HepG2 (cell line): ENCODE data around the gene CLDND2. TPM values are rescaled to one million over a fixed set of nuclear protein-coding genes. Genes with fewer than 3 reads are reported as not detected.
A peak's percentile ranks its signal among the peaks of the same experiment; 100 is the strongest.

Experiments used
- ARNT2 ChIP-seq: sonication (generic); formaldehyde crosslinking; IDR thresholded peaks from 2 replicates; pipeline ENCODE4 v1.8.0; 2022; ENCODE audit warnings: mild to moderate bottlenecking, low read depth, missing genetic modification reagents, moderate library complexity
- HMGA1 ChIP-seq: sonication (generic); formaldehyde crosslinking; conservative IDR thresholded peaks from 2 replicates; pipeline ENCODE4 v1.4.0; 2020; ENCODE audit warnings: missing genetic modification reagents
- KLF15 ChIP-seq: sonication (generic); formaldehyde crosslinking; IDR thresholded peaks from 2 replicates; pipeline ENCODE4 v1.8.1; 2023; ENCODE audit warnings: borderline replicate concordance, mild to moderate bottlenecking, inconsistent platforms, missing genetic modification reagents, mixed read lengths
- MXI1 ChIP-seq: IDR thresholded peaks from 3 replicates; pipeline ENCODE4 v1.6.1; 2012; ENCODE audit warnings: low read depth, low read length, inconsistent platforms, borderline replicate concordance
- NCOR1 ChIP-seq: fragments of 200-600 bp; sonication (generic); IDR thresholded peaks from 2 replicates; pipeline ENCODE4 v1.7.0; 2017; ENCODE audit warnings: antibody characterized with exemption, low read length, borderline replicate concordance
- NFE2L1 ChIP-seq: sonication (generic); formaldehyde crosslinking; IDR thresholded peaks from 2 replicates; pipeline ENCODE4 v1.4.0; 2020; ENCODE audit warnings: missing genetic modification reagents, mild to moderate bottlenecking, borderline replicate concordance
- PRDM4 ChIP-seq: sonication (generic); formaldehyde crosslinking; IDR thresholded peaks from 2 replicates; pipeline ENCODE4 v1.9.0; 2021; ENCODE audit warnings: missing genetic modification reagents, borderline replicate concordance
- PRMT3 ChIP-seq: sonication (generic); formaldehyde crosslinking; IDR thresholded peaks from 2 replicates; pipeline ENCODE4 v1.8.1; 2022; ENCODE audit warnings: low read depth, mild to moderate bottlenecking, moderate library complexity, missing genetic modification reagents, borderline replicate concordance
- ZFP82 ChIP-seq: sonication (generic); formaldehyde crosslinking; IDR thresholded peaks from 2 replicates; pipeline ENCODE4 v1.5.1; 2020; ENCODE audit warnings: mild to moderate bottlenecking, missing genetic modification reagents, borderline replicate concordance
- ZKSCAN5 ChIP-seq: sonication (generic); formaldehyde crosslinking; IDR thresholded peaks from 2 replicates; pipeline ENCODE4 v1.5.1; 2020; ENCODE audit warnings: mild to moderate bottlenecking, missing genetic modification reagents
- ZNF142 ChIP-seq: sonication (generic); formaldehyde crosslinking; IDR thresholded peaks from 2 replicates; pipeline ENCODE4 v1.4.0; 2020; ENCODE audit warnings: missing genetic modification reagents
- ZNF740 ChIP-seq: sonication (generic); formaldehyde crosslinking; IDR thresholded peaks from 2 replicates; pipeline ENCODE4 v1.4.0; 2020; ENCODE audit warnings: missing genetic modification reagents
- ZNF891 ChIP-seq: sonication (generic); formaldehyde crosslinking; IDR thresholded peaks from 2 replicates; pipeline ENCODE4 v1.5.0; 2020; ENCODE audit warnings: mild to moderate bottlenecking, missing genetic modification reagents
- polyA plus RNA-seq, 8 experiments: library from polyadenylated mRNA; depleted of rRNA in 3 of 8; stranded (reverse) in 7 of 8; unstranded in 1 of 8; fragments of >200 nt; fragmentation: Illumina TruSeq in 4 of 8; extraction: Trizol in 4 of 8; gene quantifications; 2 replicates each; pipeline versions ENCODE4 v1.2.1 to v1.2.3, GENCODE V29; 2011 to 2016; ENCODE audit warnings: low read depth in 4 of 8, missing spikeins in 1 of 8, mixed read lengths in 1 of 8; ENCODE audit not compliant: insufficient read depth in 1 of 8
- total RNA-seq, 5 experiments: library from RNA; depleted of rRNA; stranded (reverse); fragments of >200 nt; fragmentation: Illumina TruSeq; extraction: Trizol; gene quantifications; 2 replicates each; pipeline ENCODE4 v1.2.3, GENCODE V29; 2016; ENCODE audit warnings: low read depth in 1 of 5
- TF ChIP-seq, protein P1 (sequence below): sonication (generic); formaldehyde crosslinking; IDR thresholded peaks from 2 replicates; pipeline ENCODE4 v1.4.0; 2020; ENCODE audit warnings: missing genetic modification reagents, borderline replicate concordance
- TF ChIP-seq, protein P2 (sequence below): sonication (generic); formaldehyde crosslinking; IDR thresholded peaks from 2 replicates; pipeline ENCODE4 v1.5.1; 2020; ENCODE audit warnings: mild to moderate bottlenecking, missing genetic modification reagents, moderate library complexity

CLDND2 gene
- total and polyA plus RNA-seq, 2 of the 13 experiments (the other 11 are each of a cell fraction or from before 2014, with no cell fraction given) = 0.84 to 1.8 TPM

DNA sequence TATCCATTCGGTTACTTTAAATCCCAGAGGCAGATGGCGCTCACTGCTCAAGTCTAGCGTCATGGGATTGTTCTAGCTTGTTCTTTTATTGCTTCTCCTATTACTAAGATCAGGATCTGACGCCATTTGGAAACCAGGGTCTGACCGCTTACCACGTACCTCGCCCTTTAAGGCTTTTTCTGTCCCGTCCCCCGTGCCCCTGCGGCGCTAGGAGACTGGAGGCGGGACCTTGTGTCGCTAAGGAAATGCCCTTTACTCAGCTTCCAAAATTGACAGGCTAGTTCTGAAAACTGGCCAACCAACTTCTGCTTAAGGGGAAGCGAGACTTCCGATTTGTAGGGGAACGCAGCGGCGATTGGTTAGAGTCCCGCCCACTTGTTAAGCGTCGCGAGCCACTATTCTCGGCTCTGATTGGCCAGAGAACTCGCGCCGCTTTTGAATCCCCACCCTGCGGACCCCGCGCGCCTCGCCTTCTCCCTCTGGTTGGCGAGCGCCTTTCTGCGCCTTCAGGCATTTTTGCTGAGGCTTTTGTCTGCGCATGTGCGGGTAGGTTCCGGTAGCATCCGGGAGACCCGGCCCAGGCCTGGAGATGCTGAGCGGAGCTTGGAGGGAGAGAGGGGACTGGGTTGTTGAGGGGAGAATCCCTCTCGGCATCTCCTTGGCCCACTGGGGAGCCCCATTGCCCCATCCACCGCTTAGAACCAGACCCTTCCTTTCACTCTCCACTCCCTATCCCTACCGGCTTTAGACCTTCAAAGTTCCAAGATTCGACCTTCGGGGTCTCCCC lies 25.4 kb upstream of the CLDND2 start (continued):
- no peak for TF ChIP-seq ZFP82 (CRISPR knock-in tag)
- no peak for TF ChIP-seq NFE2L1 (CRISPR knock-in tag)
- TF ChIP-seq, protein P1, sequence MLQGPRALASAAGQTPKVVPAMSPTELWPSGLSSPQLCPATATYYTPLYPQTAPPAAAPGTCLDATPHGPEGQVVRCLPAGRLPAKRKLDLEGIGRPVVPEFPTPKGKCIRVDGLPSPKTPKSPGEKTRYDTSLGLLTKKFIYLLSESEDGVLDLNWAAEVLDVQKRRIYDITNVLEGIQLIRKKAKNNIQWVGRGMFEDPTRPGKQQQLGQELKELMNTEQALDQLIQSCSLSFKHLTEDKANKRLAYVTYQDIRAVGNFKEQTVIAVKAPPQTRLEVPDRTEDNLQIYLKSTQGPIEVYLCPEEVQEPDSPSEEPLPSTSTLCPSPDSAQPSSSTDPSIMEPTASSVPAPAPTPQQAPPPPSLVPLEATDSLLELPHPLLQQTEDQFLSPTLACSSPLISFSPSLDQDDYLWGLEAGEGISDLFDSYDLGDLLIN (CRISPR knock-in tag) = peak; percentile 88; the same call in 1 of the 2 replicates
- TF ChIP-seq, protein P2, sequence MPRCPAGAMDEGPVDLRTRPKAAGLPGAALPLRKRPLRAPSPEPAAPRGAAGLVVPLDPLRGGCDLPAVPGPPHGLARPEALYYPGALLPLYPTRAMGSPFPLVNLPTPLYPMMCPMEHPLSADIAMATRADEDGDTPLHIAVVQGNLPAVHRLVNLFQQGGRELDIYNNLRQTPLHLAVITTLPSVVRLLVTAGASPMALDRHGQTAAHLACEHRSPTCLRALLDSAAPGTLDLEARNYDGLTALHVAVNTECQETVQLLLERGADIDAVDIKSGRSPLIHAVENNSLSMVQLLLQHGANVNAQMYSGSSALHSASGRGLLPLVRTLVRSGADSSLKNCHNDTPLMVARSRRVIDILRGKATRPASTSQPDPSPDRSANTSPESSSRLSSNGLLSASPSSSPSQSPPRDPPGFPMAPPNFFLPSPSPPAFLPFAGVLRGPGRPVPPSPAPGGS = no peak
- peak; percentile 91; the same call in 2 of the 3 replicates for TF ChIP-seq MXI1
- TF ChIP-seq KLF15 (CRISPR knock-in tag) = no peak
- TF ChIP-seq NCOR1 = peak; percentile 26; the same call in 1 of the 2 replicates
- TF ChIP-seq HMGA1 (CRISPR knock-in tag) = no peak
- no peak for TF ChIP-seq ZNF740
- no peak for TF ChIP-seq PRDM4 (CRISPR knock-in tag)
- no peak; the same call in 1 of the 2 replicates for TF ChIP-seq PRMT3 (CRISPR knock-in tag)
- TF ChIP-seq ARNT2 = peak; percentile 93
- no peak for TF ChIP-seq ZKSCAN5 (CRISPR knock-in tag)
- no peak for TF ChIP-seq ZNF142 (CRISPR knock-in tag)
- no peak; the same call in 1 of the 2 replicates for TF ChIP-seq ZNF891 (CRISPR knock-in tag)
